PFSK-1 (cell line): ENCODE results near the gene TMEM161A.

ENCODE experiments used
- FOXP2 ChIP-seq: optimal IDR thresholded peaks from 2 replicates; pipeline ENCODE3; 2011; ENCODE audit warnings: borderline replicate concordance, control low read depth, inconsistent platforms; ENCODE audit not compliant: insufficient read depth; ENCODE audit errors: extremely low read length, extremely low read depth
- POLR2AphosphoS5 ChIP-seq: IDR thresholded peaks from 2 replicates; pipeline ENCODE4 v1.6.1; 2012; ENCODE audit warnings: low read depth, mild to moderate bottlenecking, control low read depth, low read length, moderate library complexity
- SIN3A ChIP-seq: IDR thresholded peaks from 2 replicates; pipeline ENCODE4 v1.6.1; 2012; ENCODE audit warnings: mild to moderate bottlenecking, low read length, moderate library complexity, borderline replicate concordance; ENCODE audit not compliant: insufficient read depth
- TAF1 ChIP-seq: IDR thresholded peaks from 2 replicates; pipeline ENCODE4 v1.6.1; 2012; ENCODE audit warnings: low read length, control low read depth, borderline replicate concordance; ENCODE audit not compliant: insufficient read depth
- TF ChIP-seq, protein P1 (sequence below), 2 experiments: IDR thresholded peaks; 2 replicates each; pipeline versions ENCODE4 v1.6.1 to v1.8.0; 2011 to 2012; ENCODE audit warnings: low read depth in 2 of 2, low read length in 2 of 2, control low read depth in 1 of 2, inconsistent platforms in 1 of 2, mild to moderate bottlenecking in 1 of 2, moderate library complexity in 1 of 2; ENCODE audit not compliant: insufficient read depth in 1 of 2

DNA sequence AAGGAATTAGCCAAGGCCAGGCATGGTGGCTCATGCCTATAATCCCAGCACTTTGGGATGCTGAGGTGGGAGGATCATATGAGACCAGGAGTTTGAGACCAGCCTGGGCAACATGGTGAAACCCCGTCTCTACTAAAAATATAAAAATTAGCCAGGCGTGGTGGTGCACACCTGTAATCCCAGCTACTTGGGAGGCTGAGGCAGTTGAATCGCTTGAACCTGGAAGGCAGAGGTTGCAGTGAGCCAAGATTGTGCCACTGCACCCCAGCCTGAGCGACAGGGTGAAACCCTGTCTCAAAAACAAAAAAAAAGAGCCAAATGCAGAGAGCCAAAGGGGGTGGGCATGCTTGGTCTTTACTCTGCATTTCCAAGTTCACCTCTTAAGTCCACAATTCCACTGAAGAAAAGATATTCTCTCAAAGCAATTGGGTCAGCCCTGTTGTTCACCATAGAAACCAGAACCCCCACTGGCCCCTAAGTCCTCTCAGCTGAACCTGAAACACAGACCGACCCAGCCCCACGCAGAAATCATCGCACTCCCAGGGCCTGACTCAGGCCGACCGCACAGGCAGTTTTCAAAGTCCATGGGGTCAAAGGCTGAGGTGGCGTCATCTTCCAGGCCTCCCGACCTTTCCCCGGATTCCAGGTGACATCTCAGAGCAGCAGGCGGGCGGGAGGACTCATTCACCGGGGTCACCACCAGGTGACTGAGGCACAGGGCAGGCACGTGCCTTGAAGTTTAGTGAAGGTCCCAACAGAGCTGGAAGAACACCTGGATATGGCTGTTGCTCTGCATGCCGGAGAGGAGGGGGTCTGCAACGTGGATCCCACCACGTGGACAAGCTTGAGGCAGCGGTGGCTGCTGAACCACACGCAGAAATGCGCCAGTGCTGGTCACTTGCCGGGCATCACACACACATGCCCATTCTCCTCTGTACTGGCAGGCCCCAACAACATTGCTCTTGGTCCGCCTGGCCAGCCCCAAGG is 41.3 kb downstream of the TMEM161A start:
- no peak for TF ChIP-seq POLR2AphosphoS5
- TF ChIP-seq SIN3A = no peak
- no peak for TF ChIP-seq TAF1
- TF ChIP-seq, protein P1, sequence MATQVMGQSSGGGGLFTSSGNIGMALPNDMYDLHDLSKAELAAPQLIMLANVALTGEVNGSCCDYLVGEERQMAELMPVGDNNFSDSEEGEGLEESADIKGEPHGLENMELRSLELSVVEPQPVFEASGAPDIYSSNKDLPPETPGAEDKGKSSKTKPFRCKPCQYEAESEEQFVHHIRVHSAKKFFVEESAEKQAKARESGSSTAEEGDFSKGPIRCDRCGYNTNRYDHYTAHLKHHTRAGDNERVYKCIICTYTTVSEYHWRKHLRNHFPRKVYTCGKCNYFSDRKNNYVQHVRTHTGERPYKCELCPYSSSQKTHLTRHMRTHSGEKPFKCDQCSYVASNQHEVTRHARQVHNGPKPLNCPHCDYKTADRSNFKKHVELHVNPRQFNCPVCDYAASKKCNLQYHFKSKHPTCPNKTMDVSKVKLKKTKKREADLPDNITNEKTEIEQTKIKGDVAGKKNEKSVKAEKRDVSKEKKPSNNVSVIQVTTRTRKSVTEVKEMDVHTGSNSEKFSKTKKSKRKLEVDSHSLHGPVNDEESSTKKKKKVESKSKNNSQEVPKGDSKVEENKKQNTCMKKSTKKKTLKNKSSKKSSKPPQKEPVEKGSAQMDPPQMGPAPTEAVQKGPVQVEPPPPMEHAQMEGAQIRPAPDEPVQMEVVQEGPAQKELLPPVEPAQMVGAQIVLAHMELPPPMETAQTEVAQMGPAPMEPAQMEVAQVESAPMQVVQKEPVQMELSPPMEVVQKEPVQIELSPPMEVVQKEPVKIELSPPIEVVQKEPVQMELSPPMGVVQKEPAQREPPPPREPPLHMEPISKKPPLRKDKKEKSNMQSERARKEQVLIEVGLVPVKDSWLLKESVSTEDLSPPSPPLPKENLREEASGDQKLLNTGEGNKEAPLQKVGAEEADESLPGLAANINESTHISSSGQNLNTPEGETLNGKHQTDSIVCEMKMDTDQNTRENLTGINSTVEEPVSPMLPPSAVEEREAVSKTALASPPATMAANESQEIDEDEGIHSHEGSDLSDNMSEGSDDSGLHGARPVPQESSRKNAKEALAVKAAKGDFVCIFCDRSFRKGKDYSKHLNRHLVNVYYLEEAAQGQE (IDR thresholded peaks at IDR 0.05; ENCODE audit: insufficient read depth in 1 of 2, low read depth in 2 of 2, low read length in 2 of 2) = no peak
- no peak for TF ChIP-seq FOXP2
